Measurements from ENCODE around the gene LAMA2. TPM values are rescaled to one million over a fixed set of nuclear protein-coding genes. Genes with fewer than 3 reads are reported as not detected.

Gene LAMA2
- total RNA-seq, 1 experiment from 2014 or later = 8.2 TPM

GRCh38 chr6:129262661-129263060 is 379.7 kb downstream of the LAMA2 start:
- intact Hi-C loops (cut with micrococcal nuclease) = no loop called here

GRCh38 chr6:129263176-129263575 is 380.2 kb downstream of the LAMA2 start:
- H3K27ac ChIP-seq (ENCODE audit: low read depth, low read length) = no peak overlapping the region
- H3K4me3 ChIP-seq (replicated peaks in 1 of 2; ENCODE audit: low read depth in 1 of 2, low read length in 2 of 2) = no peak overlapping the region
- no peaks in the 10 kb centered on the region for H3K36me3 ChIP-seq (ENCODE audit: control insufficient read depth in 1 of 2, insufficient read depth in 2 of 2, low read length in 2 of 2)
- no peak overlapping the region for H2AFZ ChIP-seq (ENCODE audit: low read depth, low read length, poor library complexity, severe bottlenecking)
- no TSS peak for BruUV-seq (replicated peaks)
- POLR2A ChIA-PET = no interaction called here
- H3K9ac ChIP-seq (ENCODE audit: low read length) = no peak overlapping the region
- CTCF ChIA-PET = no interaction called here
- H3K4me2 ChIP-seq (ENCODE audit: low read length) = no peak overlapping the region
- H3K9me3 ChIP-seq (ENCODE audit: control insufficient read depth in 1 of 2, insufficient read depth in 1 of 2, low read depth in 1 of 2, low read length in 2 of 2) = no peaks in the 10 kb centered on the region
- H4K20me1 ChIP-seq (ENCODE audit: insufficient read depth) = no peaks in the 10 kb centered on the region
- no peaks in the 10 kb centered on the region for H3K79me2 ChIP-seq (ENCODE audit: insufficient read depth, low read length)
- H3K9me2 ChIP-seq (ENCODE audit: insufficient read depth) = no peaks in the 10 kb centered on the region
- TF ChIP-seq SRF (IDR thresholded peaks at IDR 0.05; ENCODE audit: low read depth) = no peak
- H3K4me1 ChIP-seq (ENCODE audit: control insufficient read depth in 1 of 2, insufficient read depth in 2 of 2, low read length in 2 of 2) = no peaks in the 10 kb centered on the region
- no peak for DNase-seq (ENCODE audit: low read depth, low spot score)
- ATAC-seq = no peak
- intact Hi-C loops (cut with micrococcal nuclease) = no loop called here
- no peaks in the 10 kb centered on the region for H3K27me3 ChIP-seq (ENCODE audit: insufficient read depth, low read length)
- RAD21 ChIA-PET (ENCODE audit: low non-redundant PET in 1 of 2, low total read pairs in 2 of 2, uncharacterized antibody in 2 of 2, unreplicated experiment in 2 of 2) = no interaction called here

More at GRCh38 chr6:129262661-129263060, 379.7 kb downstream of the LAMA2 start:
- Histone ChIP-seq H3K4me2 (ENCODE audit: low read length) (no peak overlapping the region), H3K79me2 (ENCODE audit: insufficient read depth, low read length) (no peaks in the 10 kb centered on the region), H2AFZ (ENCODE audit: low read depth, low read length, poor library complexity, severe bottlenecking) (no peak overlapping the region), H3K27ac (ENCODE audit: low read depth, low read length) (no peak overlapping the region), H4K20me1 (ENCODE audit: insufficient read depth) (no peaks in the 10 kb centered on the region), H3K36me3 (ENCODE audit: control insufficient read depth in 1 of 2, insufficient read depth in 2 of 2, low read length in 2 of 2) (no peaks in the 10 kb centered on the region), H3K9ac (ENCODE audit: low read length) (no peak overlapping the region), H3K4me3 (replicated peaks in 1 of 2; ENCODE audit: low read depth in 1 of 2, low read length in 2 of 2) (no peak overlapping the region), H3K27me3 (ENCODE audit: insufficient read depth, low read length) (no peaks in the 10 kb centered on the region), H3K9me2 (ENCODE audit: insufficient read depth) (no peaks in the 10 kb centered on the region), H3K9me3 (ENCODE audit: control insufficient read depth in 1 of 2, insufficient read depth in 1 of 2, low read depth in 1 of 2, low read length in 2 of 2) (no peaks in the 10 kb centered on the region), H3K4me1 (ENCODE audit: control insufficient read depth in 1 of 2, insufficient read depth in 2 of 2, low read length in 2 of 2) (no peaks in the 10 kb centered on the region)
- ChIA-PET POLR2A (no interaction called here), RAD21 (ENCODE audit: low non-redundant PET in 1 of 2, low total read pairs in 2 of 2, uncharacterized antibody in 2 of 2, unreplicated experiment in 2 of 2) (no interaction called here), CTCF (no interaction called here)
- DNase-seq (ENCODE audit: low read depth, low spot score) (no peak), ATAC-seq (no peak)
- TF ChIP-seq RAD21 (IDR thresholded peaks at IDR 0.05; ENCODE audit: low read depth) = no peak
- TF ChIP-seq, protein P1, sequence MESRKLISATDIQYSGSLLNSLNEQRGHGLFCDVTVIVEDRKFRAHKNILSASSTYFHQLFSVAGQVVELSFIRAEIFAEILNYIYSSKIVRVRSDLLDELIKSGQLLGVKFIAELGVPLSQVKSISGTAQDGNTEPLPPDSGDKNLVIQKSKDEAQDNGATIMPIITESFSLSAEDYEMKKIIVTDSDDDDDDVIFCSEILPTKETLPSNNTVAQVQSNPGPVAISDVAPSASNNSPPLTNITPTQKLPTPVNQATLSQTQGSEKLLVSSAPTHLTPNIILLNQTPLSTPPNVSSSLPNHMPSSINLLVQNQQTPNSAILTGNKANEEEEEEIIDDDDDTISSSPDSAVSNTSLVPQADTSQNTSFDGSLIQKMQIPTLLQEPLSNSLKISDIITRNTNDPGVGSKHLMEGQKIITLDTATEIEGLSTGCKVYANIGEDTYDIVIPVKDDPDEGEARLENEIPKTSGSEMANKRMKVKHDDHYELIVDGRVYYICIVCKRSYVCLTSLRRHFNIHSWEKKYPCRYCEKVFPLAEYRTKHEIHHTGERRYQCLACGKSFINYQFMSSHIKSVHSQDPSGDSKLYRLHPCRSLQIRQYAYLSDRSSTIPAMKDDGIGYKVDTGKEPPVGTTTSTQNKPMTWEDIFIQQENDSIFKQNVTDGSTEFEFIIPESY (IDR thresholded peaks at IDR 0.05; ENCODE audit: extremely low read depth, insufficient replicate concordance, low read length) = no peak
- TF ChIP-seq SIN3A (IDR thresholded peaks at IDR 0.05; ENCODE audit: low read depth) = no peak
- TF ChIP-seq YY1 (IDR thresholded peaks at IDR 0.05; ENCODE audit: extremely low read depth, insufficient replicate concordance, low read depth, low read length) = no peak
- TF ChIP-seq, protein P2, sequence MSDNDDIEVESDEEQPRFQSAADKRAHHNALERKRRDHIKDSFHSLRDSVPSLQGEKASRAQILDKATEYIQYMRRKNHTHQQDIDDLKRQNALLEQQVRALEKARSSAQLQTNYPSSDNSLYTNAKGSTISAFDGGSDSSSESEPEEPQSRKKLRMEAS (IDR thresholded peaks at IDR 0.05) = no peak
- no peak for TF ChIP-seq FOSL1 (IDR thresholded peaks at IDR 0.05; ENCODE audit: low read depth)
- TF ChIP-seq CEBPB (IDR thresholded peaks at IDR 0.05; ENCODE audit: low read depth) = no peak
- TF ChIP-seq CBX3 (IDR thresholded peaks at IDR 0.05; ENCODE audit: low read depth) = no peak
- TF ChIP-seq ZNF274 (IDR thresholded peaks at IDR 0.05; ENCODE audit: low read depth, low read length) = no peak
- no TSS peak for BruUV-seq (replicated peaks)
